Type B pancreatic cell (in vitro differentiated cells): Measurements from ENCODE around the gene CDC42BPA. TPM values are rescaled to one million over a fixed set of nuclear protein-coding genes. Genes with fewer than 3 reads are reported as not detected.
A peak's percentile ranks its signal among the peaks of the same experiment; 100 is the strongest.
"Not testable (repeated sequence)": the region's sequence is repeated elsewhere in the genome, so short reads cannot be mapped to it uniquely, and the experiment has no call there.

Source experiments
- DNase-seq: peaks from one replicate; pipeline ENCODE4 v3.0.0; 2021; ENCODE audit warnings: mixed read lengths; ENCODE audit not compliant: unreplicated experiment; ENCODE audit errors: extremely low spot score
- H3K27ac Mint-ChIP-seq: 2 replicates; pipeline ENCODE4 v1.8.0; 2021; ENCODE audit warnings: mild to moderate bottlenecking, mixed read lengths
- H3K27me3 Mint-ChIP-seq: 2 replicates; pipeline ENCODE4 v1.8.0; 2021; ENCODE audit warnings: mixed read lengths
- H3K36me3 Mint-ChIP-seq: 2 replicates; pipeline ENCODE4 v1.8.0; 2021; ENCODE audit warnings: mixed read lengths
- H3K4me1 Mint-ChIP-seq: one replicate; pipeline ENCODE4 v1.8.0; 2021; ENCODE audit warnings: mixed read lengths; ENCODE audit not compliant: unreplicated experiment
- H3K4me3 Mint-ChIP-seq: 2 replicates; pipeline ENCODE4 v1.8.0; 2021; ENCODE audit warnings: mild to moderate bottlenecking, mixed read lengths
- H3K9me3 Mint-ChIP-seq: 2 replicates; pipeline ENCODE4 v1.8.0; 2021; ENCODE audit warnings: mixed read lengths
- total RNA-seq: library from RNA; stranded (reverse); gene quantifications from 2 replicates; pipeline ENCODE4 v1.2.1, GENCODE V29; 2021; ENCODE audit warnings: low replicate concordance
- TF ChIP-seq, protein P1 (sequence below): fragments of 200-600 bp; sonication (generic); conservative IDR thresholded peaks from 2 replicates; pipeline ENCODE4 v1.5.0; 2021; ENCODE audit warnings: antibody characterized with exemption, mild to moderate bottlenecking

The CDC42BPA gene
- total RNA-seq, 1 donor from 2014 or later = 33.8 TPM

DNA sequence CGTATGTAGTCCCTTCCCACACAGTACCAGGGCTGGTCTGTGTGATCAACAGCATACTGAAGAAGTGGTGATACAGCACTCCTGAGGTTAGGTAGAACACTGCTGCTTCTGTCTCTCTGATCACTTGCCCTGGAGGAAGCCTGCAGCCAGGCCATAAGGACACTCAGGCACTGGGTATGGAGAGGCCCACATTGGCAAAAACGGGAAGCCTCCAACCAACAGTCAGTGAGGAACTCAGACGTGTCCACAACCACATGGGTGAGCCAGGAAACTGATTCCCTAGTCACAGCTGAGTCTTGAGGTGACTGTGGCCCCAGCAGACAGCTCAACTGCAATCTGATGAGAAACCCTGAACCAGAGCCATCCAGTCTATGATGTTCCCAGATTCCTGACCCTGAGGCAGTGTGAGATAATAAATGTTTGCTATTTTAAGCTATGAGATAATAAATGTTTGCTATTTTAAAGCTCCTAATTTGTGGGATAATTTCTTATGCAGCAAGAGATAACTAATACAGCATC, 315.7 kb downstream of the CDC42BPA start:
- TF ChIP-seq, protein P1, sequence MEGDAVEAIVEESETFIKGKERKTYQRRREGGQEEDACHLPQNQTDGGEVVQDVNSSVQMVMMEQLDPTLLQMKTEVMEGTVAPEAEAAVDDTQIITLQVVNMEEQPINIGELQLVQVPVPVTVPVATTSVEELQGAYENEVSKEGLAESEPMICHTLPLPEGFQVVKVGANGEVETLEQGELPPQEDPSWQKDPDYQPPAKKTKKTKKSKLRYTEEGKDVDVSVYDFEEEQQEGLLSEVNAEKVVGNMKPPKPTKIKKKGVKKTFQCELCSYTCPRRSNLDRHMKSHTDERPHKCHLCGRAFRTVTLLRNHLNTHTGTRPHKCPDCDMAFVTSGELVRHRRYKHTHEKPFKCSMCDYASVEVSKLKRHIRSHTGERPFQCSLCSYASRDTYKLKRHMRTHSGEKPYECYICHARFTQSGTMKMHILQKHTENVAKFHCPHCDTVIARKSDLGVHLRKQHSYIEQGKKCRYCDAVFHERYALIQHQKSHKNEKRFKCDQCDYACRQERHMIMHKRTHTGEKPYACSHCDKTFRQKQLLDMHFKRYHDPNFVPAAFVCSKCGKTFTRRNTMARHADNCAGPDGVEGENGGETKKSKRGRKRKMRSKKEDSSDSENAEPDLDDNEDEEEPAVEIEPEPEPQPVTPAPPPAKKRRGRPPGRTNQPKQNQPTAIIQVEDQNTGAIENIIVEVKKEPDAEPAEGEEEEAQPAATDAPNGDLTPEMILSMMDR = no peak
- Mint-ChIP-seq H3K36me3 (peaks cover 20% of the 10 kb centered on the region), H3K27me3 (no peaks in the 10 kb centered on the region), H3K9me3 (peaks cover 3% of the 10 kb centered on the region), H3K27ac (no peak overlapping the region), H3K4me1 (no peaks in the 10 kb centered on the region), H3K4me3 (no peak overlapping the region)
- no peak for DNase-seq

DNA sequence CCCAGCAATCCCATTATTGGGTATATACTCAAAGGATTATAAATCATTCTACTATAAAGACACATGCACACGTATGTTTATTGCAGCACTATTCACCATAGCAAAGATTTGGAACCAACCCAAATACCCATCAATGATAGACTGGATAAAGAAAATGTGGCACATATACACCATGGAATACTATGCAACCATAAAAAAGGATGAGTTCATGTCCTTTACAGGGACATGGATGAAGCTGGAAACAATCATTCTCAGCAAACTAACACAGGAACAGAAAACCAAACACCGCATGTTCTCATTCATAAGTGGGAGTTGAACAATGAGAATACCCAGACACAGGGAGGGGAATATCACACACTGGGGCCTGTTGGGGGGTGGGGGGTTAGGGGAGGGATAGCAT, 318.7 kb downstream of the CDC42BPA start:
- not testable (repeated sequence) for H3K27me3 Mint-ChIP-seq, H3K27ac Mint-ChIP-seq, DNase-seq, H3K4me3 Mint-ChIP-seq, H3K9me3 Mint-ChIP-seq
- Mint-ChIP-seq H3K36me3 (peaks cover 24% of the 10 kb centered on the region), H3K4me1 (peaks cover 19% of the 10 kb centered on the region)

DNA sequence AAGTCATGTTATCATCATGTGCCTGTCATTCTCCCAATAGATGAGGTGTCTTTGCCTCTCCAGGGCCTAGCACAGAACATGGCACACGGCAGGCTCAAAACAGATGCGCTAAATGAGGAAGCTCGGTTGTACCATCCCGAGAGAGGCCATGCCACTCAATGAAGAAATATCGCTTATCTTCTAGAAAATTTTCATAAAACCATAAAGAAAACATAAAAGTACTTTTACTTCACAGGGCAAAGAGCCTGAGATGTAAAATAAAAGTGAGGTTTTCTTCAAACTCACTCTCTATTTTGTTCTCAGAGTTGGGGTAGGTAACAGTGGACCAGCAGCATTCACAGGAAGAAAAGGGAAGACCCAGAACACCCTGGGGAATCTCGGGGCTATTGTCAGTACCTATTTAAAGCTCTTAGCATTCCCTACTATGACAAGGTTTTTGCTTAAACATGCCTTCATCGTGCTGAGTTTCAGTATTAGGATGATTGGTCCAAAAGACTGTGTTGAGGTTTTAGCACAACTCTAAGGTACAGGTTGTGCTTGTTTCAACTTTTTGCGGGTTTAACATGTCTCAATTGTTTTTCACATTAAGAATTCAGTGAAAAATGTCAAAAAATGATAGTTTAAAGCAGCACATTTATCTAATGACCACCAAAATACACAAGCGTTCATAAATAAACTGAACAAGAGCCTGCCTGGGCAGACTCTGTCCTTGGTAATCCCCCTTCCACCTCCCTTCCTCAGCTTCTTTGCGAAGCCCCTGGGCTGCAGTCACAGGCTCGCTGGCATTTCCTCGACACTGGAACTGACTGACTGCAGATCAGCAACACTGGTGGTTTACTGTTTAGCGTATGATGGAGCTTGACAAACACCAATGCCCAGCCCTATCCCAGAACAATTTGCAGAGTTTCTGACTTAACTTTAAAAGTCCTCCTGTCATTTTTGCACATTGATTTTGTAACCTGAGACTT, 322.6 kb downstream of the CDC42BPA start:
- Mint-ChIP-seq H3K27me3 (no peaks in the 10 kb centered on the region), H3K27ac (peak overlapping the region; percentile 12)

DNA sequence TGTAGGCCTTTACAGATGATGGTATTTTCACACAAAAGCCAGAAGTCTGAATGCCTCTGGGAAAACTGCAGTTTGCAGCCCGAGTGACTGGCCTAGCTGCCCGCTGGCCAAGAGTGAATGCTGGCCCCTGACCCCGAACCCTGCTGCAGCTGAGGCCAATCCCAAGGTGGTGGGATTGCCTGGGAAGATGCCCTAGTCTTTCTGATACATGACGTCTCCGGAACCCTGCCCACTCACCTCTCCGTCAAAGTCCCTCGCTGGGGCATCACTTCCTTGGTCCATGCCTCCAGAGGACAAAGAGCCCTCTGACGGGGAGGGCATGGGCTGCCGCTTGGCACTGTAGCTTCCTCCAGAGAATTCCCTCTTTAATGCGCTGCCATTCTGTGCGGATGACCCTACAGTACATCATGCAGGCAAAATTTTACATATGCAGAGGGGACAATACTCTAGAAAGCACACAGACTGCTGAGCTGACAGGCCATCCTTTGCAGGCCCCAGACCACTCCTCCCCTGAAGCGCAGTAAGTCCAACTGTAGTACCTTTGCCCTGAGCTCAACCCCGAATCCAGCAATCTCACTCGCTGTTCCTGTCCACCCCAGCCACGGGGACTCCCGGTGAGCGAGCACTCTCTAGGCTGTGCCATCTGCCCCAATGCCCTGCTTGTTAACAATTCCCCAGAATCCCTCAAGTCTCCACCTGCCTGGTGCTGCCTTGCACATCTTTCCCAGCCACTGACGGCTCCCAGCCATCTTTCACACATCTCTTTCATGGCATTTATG, 323.5 kb downstream of the CDC42BPA start:
- Mint-ChIP-seq H3K4me3 (no peak overlapping the region), H3K27ac (peak overlapping the region; percentile 12), H3K4me1 (peaks cover 44% of the 10 kb centered on the region), H3K27me3 (no peaks in the 10 kb centered on the region), H3K9me3 (peaks cover 6% of the 10 kb centered on the region), H3K36me3 (peaks cover 22% of the 10 kb centered on the region)
- TF ChIP-seq, protein P1 = no peak
- DNase-seq = no peak

More for the DNA sequence above, 322.6 kb downstream of the CDC42BPA start:
- Mint-ChIP-seq H3K36me3 (peaks cover 22% of the 10 kb centered on the region), H3K4me1 (peaks cover 41% of the 10 kb centered on the region), H3K9me3 (peaks cover 6% of the 10 kb centered on the region), H3K4me3 (no peak overlapping the region)
- no peak for DNase-seq
- TF ChIP-seq, protein P1 = no peak

DNA sequence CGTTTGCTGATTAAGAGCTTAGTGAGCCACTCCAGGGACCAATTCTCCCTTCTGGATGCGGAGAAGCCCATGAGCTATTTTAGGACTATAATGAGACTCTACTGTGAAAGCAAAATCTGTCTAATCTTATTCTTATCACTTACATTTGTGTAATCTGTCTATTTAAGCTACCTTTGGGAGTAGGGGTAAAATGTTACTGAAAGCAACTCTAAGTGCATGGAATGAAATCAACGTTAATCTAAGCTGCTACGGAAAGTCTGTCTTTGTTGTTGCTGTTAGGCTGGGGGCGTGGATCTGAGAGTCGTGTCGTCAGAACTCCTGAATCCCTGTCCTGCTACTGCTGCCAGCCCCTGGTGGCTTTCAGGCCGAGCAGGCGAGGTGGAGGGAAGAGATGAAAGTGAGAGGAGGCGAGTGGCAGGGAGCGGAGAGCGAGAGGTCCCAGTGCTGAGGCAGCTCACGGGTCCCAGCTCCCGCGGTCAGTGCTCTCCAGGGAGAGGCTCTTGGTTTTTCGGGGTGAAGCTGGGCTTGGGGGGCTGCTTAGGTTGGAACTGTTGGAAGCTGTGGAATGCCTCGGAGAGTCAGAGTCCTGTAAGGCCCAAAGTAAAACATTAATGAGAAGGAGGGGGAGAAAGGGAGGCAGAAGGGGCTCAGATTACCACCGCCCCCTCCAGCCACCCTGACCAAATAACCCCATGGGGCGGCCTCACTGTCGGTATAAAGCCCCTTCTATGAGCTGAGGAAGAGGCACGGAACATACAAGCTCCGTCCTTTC, 324.3 kb downstream of the CDC42BPA start:
- H3K27me3 Mint-ChIP-seq = no peaks in the 10 kb centered on the region
- H3K4me3 Mint-ChIP-seq = peak overlapping the region; percentile 18
- no peak for DNase-seq
- peaks cover 6% of the 10 kb centered on the region for H3K9me3 Mint-ChIP-seq
- peak overlapping the region; percentile 37 for H3K27ac Mint-ChIP-seq
- peaks cover 19% of the 10 kb centered on the region for H3K36me3 Mint-ChIP-seq
- peaks cover 44% of the 10 kb centered on the region for H3K4me1 Mint-ChIP-seq
- TF ChIP-seq, protein P1 = no peak
